Endodermal cell (in vitro differentiated cells): ENCODE results near the gene CATSPER4. TPM values are rescaled to one million over a fixed set of nuclear protein-coding genes. Genes with fewer than 3 reads are reported as not detected.

Source experiments
- DNase-seq: peaks from one replicate; pipeline ENCODE4 v3.0.0-alpha.2; 2017
- H3K27ac ChIP-seq: 2 replicates; pipeline ENCODE4 v1.5.1; 2013; ENCODE audit warnings: mild to moderate bottlenecking, low read depth, low read length, moderate library complexity
- H3K27me3 ChIP-seq: 2 replicates; pipeline ENCODE4 v1.6.1; 2013; ENCODE audit warnings: mild to moderate bottlenecking, low read length, moderate library complexity; ENCODE audit not compliant: insufficient read depth, control insufficient read depth, poor library complexity, severe bottlenecking
- H3K36me3 ChIP-seq: 2 replicates; pipeline ENCODE4 v1.7.0; 2013; ENCODE audit warnings: mild to moderate bottlenecking, low read length, moderate library complexity; ENCODE audit not compliant: control insufficient read depth, insufficient read depth
- H3K4me1 ChIP-seq: one replicate; pipeline ENCODE4 v1.7.0; 2013; ENCODE audit warnings: low read length; ENCODE audit not compliant: control insufficient read depth, insufficient read depth
- H3K4me3 ChIP-seq: 2 replicates; pipeline ENCODE4 v1.5.1; 2013; ENCODE audit warnings: mild to moderate bottlenecking, low read length, moderate library complexity
- H3K9ac ChIP-seq: 2 replicates; pipeline ENCODE4 v1.6.1; 2013; ENCODE audit warnings: mild to moderate bottlenecking, low read length, moderate library complexity; ENCODE audit not compliant: poor library complexity, severe bottlenecking; ENCODE audit errors: extremely low read depth
- H3K9me3 ChIP-seq: 2 replicates; pipeline ENCODE4 v1.6.1; 2013; ENCODE audit warnings: mild to moderate bottlenecking, low read length, moderate library complexity; ENCODE audit not compliant: control insufficient read depth
- H3K27ac Mint-ChIP-seq: 2 replicates; pipeline ENCODE4 v1.8.0; 2020; ENCODE audit warnings: mixed read lengths
- H3K27me3 Mint-ChIP-seq: 2 replicates; pipeline ENCODE4 v1.8.0; 2021; ENCODE audit warnings: mild to moderate bottlenecking, mixed read lengths; ENCODE audit not compliant: insufficient read depth
- H3K36me3 Mint-ChIP-seq: 2 replicates; pipeline ENCODE4 v1.8.0; 2020; ENCODE audit warnings: low read depth, mixed read lengths
- H3K4me1 Mint-ChIP-seq: 2 replicates; pipeline ENCODE4 v1.8.0; 2020; ENCODE audit warnings: mixed read lengths
- H3K4me3 Mint-ChIP-seq: 2 replicates; pipeline ENCODE4 v1.8.0; 2020; ENCODE audit warnings: mild to moderate bottlenecking, moderate library complexity, mixed read lengths
- H3K9me3 Mint-ChIP-seq: 2 replicates; pipeline ENCODE4 v1.8.0; 2020; ENCODE audit warnings: mild to moderate bottlenecking, mixed read lengths
- CTCF ChIP-seq: fragments of 200-600 bp; sonication (generic); conservative IDR thresholded peaks from 2 replicates; pipeline ENCODE4 v1.5.0; 2021; ENCODE audit warnings: antibody characterized with exemption, mild to moderate bottlenecking
- WGBS, 2 experiments: methylation state at CpG; one replicate each; pipeline versions ENCODE4 v1.1.5 to v1.1.7; 2013; ENCODE audit warnings: missing lambda C conversion rate in 2 of 2, mixed read lengths in 1 of 2; ENCODE audit not compliant: insufficient coverage in 1 of 2, insufficient read length in 1 of 2; 5-methylcytosine and 5-hydroxymethylcytosine counted together
- long read RNA-seq, 4 experiments: library from polyadenylated mRNA in 2 of 4; library from RNA in 1 of 4; library from capped mRNA in 1 of 4; stranded (forward) in 3 of 4; unstranded in 1 of 4; transcript quantifications; one replicate each; pipeline ENCODE4 v2.0.0, GENCODE V29; 2020 to 2021; ENCODE audit warnings: inconsistent platforms in 1 of 4
- polyA plus RNA-seq, 2 experiments: library from polyadenylated mRNA; stranded (reverse); fragments of 50-300 nt; gene quantifications; one replicate each; pipeline ENCODE4 v1.2.3, GENCODE V29; 2013
- total RNA-seq, 2 donors: library from RNA; stranded (reverse); fragmentation: NEBNext Ultra II Directional in 1 of 2; extraction: Animal tissue kit (Norgen Biotek cat#: 25700) in 1 of 2; gene quantifications; 2 replicates in 1 of 2; 3 replicates in 1 of 2; pipeline ENCODE4 v1.2.1, GENCODE V29; 2021

CATSPER4 gene
- total RNA-seq: under 1 TPM; 0.20 to 0.35 TPM
- 0.18 TPM for polyA plus RNA-seq (2013, experiment 1 of 2)
- polyA plus RNA-seq (2013, experiment 2 of 2): not detected
- long read RNA-seq, experiment 1: 0 reads
- long read RNA-seq, experiment 2: 0 reads
- long read RNA-seq, experiment 3, partial matches to known transcripts: 0 of 2 reads
- long read RNA-seq, experiment 3, other reads (novel, unspliced or antisense): 2 of 2 reads
- long read RNA-seq, experiment 4: 0 reads

- peak within 1 kb of the TSS; percentile 69 for H3K27ac Mint-ChIP-seq
- H3K27ac ChIP-seq: no peak within 1 kb of the TSS
Measured at GRCh38 chr1:26190373-26190987, at the start of gene CATSPER4. Gene CATSPER4 (plus strand): TSS chr1:26190602. CDS start chr1:26190628, 26 bp downstream.

GRCh38 chr1:26142159-26142558, 48.2 kb upstream of the CATSPER4 start:
- Histone ChIP-seq H3K9ac (no peak overlapping the region), H3K9me3 (no peaks in the 10 kb centered on the region), H3K27ac (no peak overlapping the region), H3K27me3 (peaks cover 9% of the 10 kb centered on the region), H3K4me3 (no peak overlapping the region), H3K36me3 (no peaks in the 10 kb centered on the region), H3K4me1 (no peaks in the 10 kb centered on the region)
- peaks cover 25% of the 10 kb centered on the region for H3K27me3 Mint-ChIP-seq
- no peak overlapping the region for H3K4me3 Mint-ChIP-seq
- H3K36me3 Mint-ChIP-seq: no peaks in the 10 kb centered on the region
- TF ChIP-seq CTCF: peak; percentile 29
- no peak overlapping the region for H3K27ac Mint-ChIP-seq
- DNase-seq: no peak
- H3K9me3 Mint-ChIP-seq: no peaks in the 10 kb centered on the region
- 91 to 92% methylated on average over 4 to 8 of the region's 8 CpGs for WGBS, 2 experiments
- H3K4me1 Mint-ChIP-seq: peaks cover 6% of the 10 kb centered on the region

More at GRCh38 chr1:26190373-26190987, at the start of gene CATSPER4:
- peak; percentile 96 for DNase-seq
- Histone ChIP-seq H3K4me3 (no peak within 1 kb of the TSS), H3K9me3 (no peaks in the 10 kb centered on the region), H3K4me1 (no peaks in the 10 kb centered on the region), H3K36me3 (peaks cover 5% of the 10 kb centered on the region), H3K27me3 (no peaks in the 10 kb centered on the region), H3K9ac (no peak within 1 kb of the TSS)
- Mint-ChIP-seq H3K36me3 (peaks cover 26% of the 10 kb centered on the region), H3K27me3 (peaks cover 5% of the 10 kb centered on the region), H3K4me3 (no peak within 1 kb of the TSS), H3K4me1 (peaks cover 6% of the 10 kb centered on the region), H3K9me3 (no peaks in the 10 kb centered on the region)
- TF ChIP-seq CTCF: peak; percentile 81
- WGBS, 2 experiments: 41 to 61% methylated on average over 11 to 16 of the region's 16 CpGs

GRCh38 chr1:26145041-26145959, 45.1 kb upstream of the CATSPER4 start:
- Mint-ChIP-seq H3K4me3 (no peak overlapping the region), H3K9me3 (no peaks in the 10 kb centered on the region), H3K4me1 (no peaks in the 10 kb centered on the region), H3K36me3 (no peaks in the 10 kb centered on the region), H3K27ac (no peak overlapping the region), H3K27me3 (peaks cover 51% of the 10 kb centered on the region)
- peak; percentile 87 for TF ChIP-seq CTCF
- 38 to 50% methylated on average over 4 to 19 of the region's 19 CpGs for WGBS, 2 experiments
- no peak overlapping the region for H3K9ac ChIP-seq
- no peak overlapping the region for H3K4me3 ChIP-seq
- no peak overlapping the region for H3K27ac ChIP-seq
- no peaks in the 10 kb centered on the region for H3K9me3 ChIP-seq
- peaks cover 9% of the 10 kb centered on the region for H3K27me3 ChIP-seq
- DNase-seq: peak; percentile 93
- H3K36me3 ChIP-seq: no peaks in the 10 kb centered on the region
- H3K4me1 ChIP-seq: no peaks in the 10 kb centered on the region
